Erythroblast (primary cell): ENCODE measurements around the gene SLCO4C1.
A peak's percentile ranks its signal among the peaks of the same experiment; 100 is the strongest.
"Not testable (repeated sequence)": the region's sequence is repeated elsewhere in the genome, so short reads cannot be mapped to it uniquely, and the experiment has no call there.

Source experiments
- DNase-seq, 2 experiments: peaks; one replicate each; lab custom pipeline; 2025; lab: John Stamatoyannopoulos, UW
- GATA1 ChIP-seq: IDR thresholded peaks from 2 replicates; pipeline ENCODE4 v1.6.1; 2011; ENCODE audit warnings: low read depth, mild to moderate bottlenecking, control low read depth, low read length, moderate library complexity
- POLR2A ChIP-seq: IDR thresholded peaks from 2 replicates; pipeline ENCODE4 v1.6.1; 2011; ENCODE audit warnings: mild to moderate bottlenecking, low read length

SLCO4C1 gene, protein sequence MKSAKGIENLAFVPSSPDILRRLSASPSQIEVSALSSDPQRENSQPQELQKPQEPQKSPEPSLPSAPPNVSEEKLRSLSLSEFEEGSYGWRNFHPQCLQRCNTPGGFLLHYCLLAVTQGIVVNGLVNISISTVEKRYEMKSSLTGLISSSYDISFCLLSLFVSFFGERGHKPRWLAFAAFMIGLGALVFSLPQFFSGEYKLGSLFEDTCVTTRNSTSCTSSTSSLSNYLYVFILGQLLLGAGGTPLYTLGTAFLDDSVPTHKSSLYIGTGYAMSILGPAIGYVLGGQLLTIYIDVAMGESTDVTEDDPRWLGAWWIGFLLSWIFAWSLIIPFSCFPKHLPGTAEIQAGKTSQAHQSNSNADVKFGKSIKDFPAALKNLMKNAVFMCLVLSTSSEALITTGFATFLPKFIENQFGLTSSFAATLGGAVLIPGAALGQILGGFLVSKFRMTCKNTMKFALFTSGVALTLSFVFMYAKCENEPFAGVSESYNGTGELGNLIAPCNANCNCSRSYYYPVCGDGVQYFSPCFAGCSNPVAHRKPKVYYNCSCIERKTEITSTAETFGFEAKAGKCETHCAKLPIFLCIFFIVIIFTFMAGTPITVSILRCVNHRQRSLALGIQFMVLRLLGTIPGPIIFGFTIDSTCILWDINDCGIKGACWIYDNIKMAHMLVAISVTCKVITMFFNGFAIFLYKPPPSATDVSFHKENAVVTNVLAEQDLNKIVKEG

DNA sequence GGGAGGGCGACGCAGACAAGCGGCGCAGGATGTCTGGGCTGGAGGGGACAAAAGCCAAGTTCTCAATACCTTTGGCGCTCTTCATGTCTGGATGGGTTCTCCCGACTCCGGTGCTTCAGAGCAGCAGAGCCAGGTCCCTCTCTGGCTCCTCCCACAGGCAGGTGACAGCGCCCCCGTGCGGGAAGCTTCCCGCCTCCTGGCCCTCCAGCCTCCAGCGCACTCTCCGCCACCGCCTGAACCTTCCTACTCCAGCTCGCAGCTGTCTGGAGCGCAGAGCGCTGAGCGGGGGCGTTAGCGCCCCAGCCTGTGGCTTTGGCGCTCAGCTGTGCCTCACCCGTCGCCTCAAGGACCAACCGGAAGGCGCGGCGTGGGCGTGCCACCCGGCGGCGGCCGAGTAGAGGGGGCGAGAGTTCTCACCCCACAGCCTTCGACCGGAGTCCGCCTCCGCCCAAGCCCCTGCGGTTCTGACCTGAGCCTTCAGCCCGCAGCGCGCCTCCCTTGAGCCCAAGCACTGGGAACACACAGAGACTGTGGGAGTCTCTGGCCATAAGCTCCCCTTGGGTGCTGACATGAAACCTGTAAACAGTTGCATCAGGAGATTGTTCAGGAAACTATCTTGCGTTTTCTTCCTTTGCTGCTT lies at the start of gene SLCO4C1:
Gene SLCO4C1 (minus strand): TSS at position 107 of the 640 bp plus-strand sequence. CDS start 22 bp downstream, at position 85.
- TF ChIP-seq POLR2A = peak; percentile 84
- no peak for TF ChIP-seq GATA1
- DNase-seq = peak; percentile 88 to 89

DNA sequence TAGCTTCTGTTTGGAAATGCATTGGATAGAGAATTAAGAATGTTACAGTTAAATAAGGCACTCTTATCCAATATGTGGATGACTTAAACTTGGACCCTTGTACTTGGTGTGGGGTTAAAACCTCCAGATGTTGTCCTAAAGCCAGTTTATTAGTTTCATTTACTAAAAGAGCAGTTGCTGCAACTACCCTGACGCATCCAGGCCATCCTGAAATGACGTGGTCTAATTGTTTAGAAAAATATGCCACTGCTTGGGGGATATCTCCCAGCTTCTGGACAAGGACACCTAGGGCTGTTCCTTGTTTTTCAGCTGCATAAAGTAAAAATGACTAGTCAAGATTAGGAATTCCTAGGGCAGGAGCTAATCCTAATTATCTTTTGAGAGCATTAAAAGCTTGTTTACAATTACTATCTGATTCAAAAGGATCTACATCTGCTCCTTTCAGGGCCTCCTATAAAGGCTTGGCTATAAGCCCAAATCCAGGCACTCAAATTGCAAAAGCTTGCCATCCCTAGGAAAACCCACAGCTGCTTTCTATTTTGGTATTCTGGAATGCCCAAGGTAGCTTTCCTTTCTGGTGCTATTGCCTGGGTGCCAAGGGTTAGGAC lies 45.7 kb upstream of the SLCO4C1 start:
- TF ChIP-seq GATA1 (no peak), POLR2A (no peak)
- DNase-seq = no peak

DNA sequence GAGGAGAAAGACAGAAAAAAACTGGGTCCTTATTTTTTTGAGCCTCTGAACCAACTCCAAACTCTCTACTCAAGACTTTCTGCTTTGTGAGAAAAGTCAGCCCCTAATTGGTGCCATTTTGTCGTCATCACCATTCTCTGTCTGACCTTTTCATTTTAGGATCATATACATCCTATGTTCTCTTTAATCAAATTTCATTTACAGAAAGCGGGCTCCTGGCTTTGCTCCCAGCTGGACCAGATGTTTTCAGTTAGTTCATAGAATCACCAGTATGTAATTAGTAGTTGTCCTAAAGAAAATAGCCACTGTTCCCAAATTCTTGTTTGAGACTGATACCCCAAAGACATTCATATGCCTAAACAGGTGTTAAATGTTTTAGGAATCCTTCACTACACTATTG lies 28.6 kb upstream of the SLCO4C1 start:
- TF ChIP-seq POLR2A (no peak), GATA1 (no peak)
- no peak for DNase-seq

DNA sequence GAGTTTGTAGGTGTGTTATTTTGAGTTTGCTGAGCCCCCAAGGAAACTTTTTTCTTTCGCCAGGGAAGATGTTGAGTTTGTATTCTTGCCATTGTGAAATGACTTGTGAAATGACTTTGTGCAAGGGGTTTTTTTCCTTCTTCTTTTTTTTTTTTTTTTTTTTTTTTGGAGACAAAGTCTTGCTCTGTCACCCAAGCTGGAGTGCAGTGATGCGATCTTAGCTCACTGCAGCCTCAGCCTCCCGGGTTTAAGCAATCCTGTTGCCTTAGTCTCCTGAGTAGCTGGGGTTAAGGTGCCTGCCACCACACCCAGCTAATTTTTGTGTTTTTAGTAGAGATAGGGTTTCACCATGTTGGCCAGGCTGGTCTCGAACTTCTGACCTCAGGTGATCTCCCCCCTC lies 22.7 kb upstream of the SLCO4C1 start:
- DNase-seq = not testable (repeated sequence)

DNA sequence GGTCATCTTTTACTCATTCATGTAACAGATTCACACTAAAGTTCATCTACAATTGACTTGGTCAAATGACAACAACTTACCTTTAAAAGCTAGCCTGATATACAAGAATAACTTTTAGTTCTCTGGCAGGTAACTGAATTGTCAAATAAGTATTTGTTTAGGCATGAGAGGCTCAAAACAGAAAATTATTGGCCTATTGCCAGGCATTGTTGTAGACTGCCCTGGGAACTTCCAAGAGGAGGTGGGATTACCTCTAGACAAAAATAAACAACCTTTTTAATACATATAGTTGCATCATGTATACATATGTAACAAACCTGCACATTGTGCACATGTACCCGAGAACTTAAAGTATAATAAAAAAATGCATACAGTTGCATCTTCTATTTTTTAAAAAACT lies 18.2 kb upstream of the SLCO4C1 start:
- TF ChIP-seq POLR2A (no peak), GATA1 (no peak)
- peak in 1 of 2 experiments; percentile 28 for DNase-seq

DNA sequence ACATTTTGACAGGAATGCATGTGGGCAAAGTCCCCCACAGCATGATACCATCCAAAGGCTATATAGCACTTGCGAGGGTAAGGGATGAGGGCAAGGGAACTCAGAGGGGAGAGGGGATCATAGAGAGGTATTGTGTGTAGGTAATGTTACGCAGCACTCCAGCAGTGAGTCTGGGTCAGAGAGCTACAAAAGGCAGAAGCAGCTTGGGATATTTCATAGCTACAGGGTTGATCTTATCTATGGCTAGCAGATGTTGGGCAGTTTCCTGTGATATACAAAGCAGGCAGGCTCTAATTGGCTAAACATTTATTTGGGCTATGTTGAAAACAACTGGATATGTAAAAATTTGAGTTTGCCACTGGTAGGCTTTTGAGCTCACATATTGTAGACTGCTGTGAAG lies 17.8 kb upstream of the SLCO4C1 start:
- DNase-seq = peak; percentile 42 to 77
- no peak for TF ChIP-seq POLR2A
- no peak for TF ChIP-seq GATA1

DNA sequence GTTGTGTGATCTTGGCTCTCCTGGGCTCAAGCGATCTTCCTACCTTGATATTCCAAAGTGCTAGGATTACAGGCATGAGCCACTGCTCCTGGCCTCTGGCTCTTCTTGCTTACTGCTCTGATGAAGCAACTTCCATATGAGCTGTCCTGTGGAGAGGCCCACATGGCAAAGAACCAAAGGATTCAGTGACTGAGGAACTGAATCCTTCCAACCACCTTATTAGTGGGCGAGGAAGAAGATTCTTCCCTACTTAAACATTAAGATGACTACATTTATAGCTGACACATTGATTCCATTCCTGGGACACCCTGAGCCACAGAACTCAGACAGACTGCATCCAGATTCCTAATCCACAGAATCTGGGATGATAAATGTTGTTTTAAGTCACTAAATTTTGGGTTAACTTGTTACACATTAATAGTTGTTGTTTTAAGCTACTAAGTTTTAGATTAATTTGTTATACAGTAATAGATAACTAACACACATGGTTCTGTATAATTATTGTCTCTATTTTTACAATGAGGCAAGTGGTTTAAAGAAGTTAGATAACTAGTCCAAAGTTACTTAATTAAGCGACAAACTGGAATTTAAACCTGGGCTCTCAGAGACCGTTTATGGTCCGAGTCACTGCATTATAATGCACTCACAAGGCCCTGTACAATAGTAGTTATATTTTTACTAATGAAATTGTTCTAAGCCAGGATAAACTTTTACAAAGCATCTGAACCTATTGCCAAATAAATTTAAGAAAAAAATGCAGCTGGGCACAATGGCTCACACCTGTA lies 16.7 kb upstream of the SLCO4C1 start:
- no peak for DNase-seq

DNA sequence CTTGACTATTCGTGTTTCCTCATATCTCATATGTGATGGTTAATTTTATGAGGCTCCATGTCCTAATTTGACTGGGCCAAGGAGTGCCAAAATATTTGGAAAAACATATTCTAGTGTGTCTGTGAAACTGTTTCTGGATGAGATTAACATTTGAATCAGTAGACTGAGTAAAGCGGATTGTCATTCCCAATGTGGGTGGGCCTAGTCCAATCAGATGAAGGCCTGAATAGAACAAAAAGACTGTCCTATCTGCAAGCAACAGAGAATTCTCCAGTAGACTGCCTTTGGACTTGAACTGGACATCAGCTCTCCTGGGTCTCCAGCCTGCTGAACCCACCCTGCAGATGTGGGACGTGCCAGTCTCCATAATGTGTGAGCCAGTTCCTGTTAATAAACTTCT lies 13.5 kb upstream of the SLCO4C1 start:
- TF ChIP-seq POLR2A = no peak
- no peak for TF ChIP-seq GATA1
- no peak for DNase-seq

More for the DNA sequence above, 16.7 kb upstream of the SLCO4C1 start:
- no peak for TF ChIP-seq POLR2A
- no peak for TF ChIP-seq GATA1

DNA sequence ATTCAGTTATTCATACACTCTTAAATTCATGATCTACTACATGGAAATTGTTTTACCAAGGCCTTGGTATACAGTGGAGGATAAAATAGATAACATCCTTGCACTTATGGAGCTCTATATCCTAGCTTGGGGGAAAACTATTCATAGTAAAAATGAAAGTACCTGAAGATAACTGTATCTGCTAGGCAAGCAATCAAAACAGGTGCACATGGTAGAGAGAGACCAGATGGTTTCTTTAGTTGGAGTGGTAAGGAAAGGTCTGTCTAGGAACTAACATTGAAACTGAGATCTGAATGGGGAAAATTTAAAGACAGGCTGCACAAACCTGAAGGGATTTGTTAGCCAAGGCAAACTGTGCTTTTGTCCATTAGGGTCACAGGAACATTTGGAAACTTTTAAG lies 11.1 kb upstream of the SLCO4C1 start:
- no peak for DNase-seq
- no peak for TF ChIP-seq POLR2A
- TF ChIP-seq GATA1 = no peak

DNA sequence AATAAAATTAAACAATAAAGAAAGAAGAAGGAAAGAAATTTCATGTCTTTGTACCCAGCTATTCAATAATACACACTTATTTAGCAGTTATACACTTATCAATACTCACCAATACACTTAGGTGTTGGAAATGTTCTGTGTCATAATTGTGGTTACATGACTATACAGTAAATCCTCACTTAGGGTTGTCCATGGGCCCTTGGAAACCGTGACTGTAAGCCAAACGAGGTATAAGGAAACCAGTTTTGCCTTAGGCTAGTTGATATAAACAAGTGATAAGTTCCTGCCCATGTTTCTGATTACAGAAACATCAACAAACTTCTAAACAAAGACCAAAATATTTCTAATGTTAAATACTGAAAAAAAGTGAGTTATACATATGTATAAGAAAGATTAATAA lies 10.0 kb upstream of the SLCO4C1 start:
- no peak for DNase-seq
- TF ChIP-seq GATA1 (no peak), POLR2A (no peak)

DNA sequence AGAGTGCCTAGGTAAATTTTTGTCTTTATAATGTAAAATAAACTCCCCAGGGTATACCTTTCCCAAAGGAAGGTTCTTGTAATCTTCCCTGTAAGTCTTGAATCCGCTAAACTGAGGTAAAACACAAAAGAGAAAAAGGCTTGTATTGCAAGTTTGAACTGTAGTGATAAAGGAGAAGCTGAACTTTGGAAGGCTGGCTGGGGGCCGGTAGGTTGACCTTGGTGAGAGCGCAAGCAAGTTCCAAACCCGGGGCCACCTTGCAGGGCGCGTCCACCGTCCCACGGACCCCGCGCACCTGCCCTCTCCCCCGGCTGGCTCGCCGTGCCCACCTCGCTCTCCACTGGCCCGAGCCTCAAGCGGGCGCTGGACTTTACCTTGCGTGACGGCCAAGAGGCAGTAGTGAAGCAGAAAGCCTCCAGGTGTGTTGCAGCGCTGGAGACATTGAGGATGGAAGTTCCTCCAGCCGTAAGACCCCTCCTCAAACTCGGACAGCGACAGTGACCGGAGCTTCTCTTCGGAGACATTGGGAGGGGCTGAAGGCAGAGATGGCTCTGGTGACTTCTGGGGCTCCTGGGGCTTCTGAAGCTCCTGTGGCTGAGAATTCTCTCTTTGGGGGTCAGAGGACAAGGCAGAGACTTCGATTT lies 428 bp downstream of the SLCO4C1 start:
- DNase-seq = peak; percentile 15 to 37
- no peak for TF ChIP-seq GATA1
- no peak for TF ChIP-seq POLR2A

DNA sequence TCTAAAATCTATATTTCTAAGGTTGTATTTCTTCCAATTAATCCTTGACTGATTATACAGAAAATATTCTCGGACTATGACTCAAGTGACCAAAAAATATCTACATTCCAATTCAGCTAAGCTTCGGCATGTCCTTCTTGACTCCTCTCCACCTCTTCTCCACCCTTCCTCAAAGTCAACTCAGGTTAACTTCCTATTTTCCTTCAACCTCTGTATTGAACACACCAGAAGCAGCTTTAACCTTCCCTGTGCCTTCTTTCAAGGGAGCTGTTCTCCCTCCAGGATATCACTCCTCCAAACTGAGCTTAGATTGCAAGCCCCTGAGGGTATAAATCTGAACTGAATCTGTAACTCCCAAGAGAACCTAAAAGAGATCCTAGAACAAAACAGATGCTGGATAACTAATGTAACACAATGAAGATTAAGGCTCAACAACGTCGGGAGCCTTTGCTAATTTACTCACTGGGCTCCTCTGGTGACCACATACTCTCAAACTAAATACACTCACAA lies 1.1 kb downstream of the SLCO4C1 start:
- no peak for DNase-seq
- no peak for TF ChIP-seq POLR2A
- TF ChIP-seq GATA1 = no peak

DNA sequence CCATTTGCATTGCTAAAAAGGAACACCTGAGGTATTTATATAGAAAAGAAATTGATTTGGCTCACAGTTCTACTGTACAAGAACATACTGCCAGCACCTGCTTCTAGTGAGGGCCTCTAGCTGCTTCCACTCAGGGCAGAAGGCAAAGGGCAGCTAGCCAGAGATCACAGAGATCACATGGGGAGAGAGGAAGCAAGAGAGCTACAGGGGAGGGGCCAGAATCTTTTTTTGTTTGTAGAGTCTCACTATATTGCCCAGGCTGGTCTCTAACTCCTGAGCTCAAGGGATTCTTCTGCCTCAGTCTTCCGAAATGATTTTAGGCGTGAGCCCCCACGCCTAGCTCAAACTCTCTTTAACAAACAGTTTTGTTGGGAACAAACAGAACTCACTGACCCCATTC lies 6.1 kb downstream of the SLCO4C1 start:
- peak; percentile 5 to 6 for DNase-seq
- TF ChIP-seq GATA1 (no peak), POLR2A (no peak)
